ENCODE data around the gene U2AF2.

U2AF2 gene

DNA sequence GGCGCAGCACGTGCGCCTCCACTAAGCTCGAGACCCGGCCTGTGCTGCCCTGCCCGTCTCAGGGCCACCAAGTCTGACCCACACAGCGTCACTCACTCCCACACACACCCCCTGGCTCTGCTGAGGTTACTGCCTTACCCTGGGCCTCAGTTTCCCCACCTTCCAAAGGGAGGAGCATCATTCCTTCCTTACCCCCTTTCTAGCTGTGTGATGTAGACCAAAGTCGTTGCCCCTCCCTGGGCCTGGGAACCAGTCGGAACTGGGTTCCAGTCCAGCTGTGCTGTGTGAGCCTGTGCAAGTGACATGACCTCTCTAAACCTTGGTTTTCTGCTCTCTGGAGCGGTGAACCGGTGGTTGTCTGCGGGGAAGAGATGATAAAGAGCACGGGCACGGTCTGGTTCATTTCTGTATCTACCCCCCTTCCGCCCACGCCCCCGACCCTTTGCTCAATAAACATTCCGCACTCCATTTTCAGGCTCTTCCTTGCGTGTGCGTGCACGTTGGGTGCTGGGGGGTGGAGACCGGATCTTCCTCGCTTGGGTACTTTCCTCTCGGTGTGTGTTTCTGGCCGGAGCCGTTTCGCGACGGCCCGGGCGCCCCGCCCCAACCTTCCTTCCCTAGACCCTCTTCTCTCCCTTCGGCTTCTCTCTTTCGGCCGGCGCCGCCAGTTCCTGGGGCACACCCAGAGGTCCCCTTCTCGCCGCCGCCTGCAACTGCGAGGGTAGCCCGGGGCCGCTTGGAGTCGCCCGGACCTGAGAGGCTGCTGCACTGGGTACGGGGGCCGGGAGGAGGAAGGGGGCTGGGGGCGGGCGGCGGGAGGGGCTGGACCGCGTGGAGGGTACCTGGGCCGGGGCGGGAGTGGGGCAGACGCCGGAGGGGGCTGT, 11.6 kb upstream of the U2AF2 start, which contains the start of gene ZNF581:
TSS of gene ZNF581 (plus strand) at position 647 of the 884 bp plus-strand sequence. CDS start 923 bp downstream, outside the sequence.
- Mint-ChIP-seq H3K4me3 (peak within 1 kb of the TSS; percentile 87 to 99), H3K36me3 (peaks cover 41 to 74% of the 10 kb centered on the region in 2 donors), H3K27ac (peak within 1 kb of the TSS; percentile 97), H3K4me1 (peaks cover 41 to 78% of the 10 kb centered on the region in 2 donors), H3K9me3 (peaks cover 0 to 2% of the 10 kb centered on the region in 2 donors), H3K27me3 (no peaks in the 10 kb centered on the region)
- peak; percentile 55 to 63 for ATAC-seq (replicated peaks)
- DNase-seq = peak; percentile 87

DNA sequence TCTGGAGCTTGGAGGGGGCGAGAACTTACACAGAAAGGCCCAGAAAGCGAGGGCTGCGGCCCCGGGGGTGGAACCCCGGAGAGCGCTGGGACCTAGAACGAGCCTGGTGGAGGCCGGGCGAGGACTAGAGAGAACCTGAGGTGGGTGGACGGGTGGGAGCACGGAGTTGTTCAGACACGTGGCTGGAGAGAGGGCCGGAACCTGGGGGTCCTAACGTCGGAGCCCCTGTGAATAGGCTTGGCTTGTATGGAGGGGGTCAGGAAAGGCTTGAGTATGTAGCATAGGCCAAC, 11.0 kb upstream of the U2AF2 start:
- Mint-ChIP-seq H3K4me1 (peaks cover 44 to 77% of the 10 kb centered on the region in 2 donors), H3K4me3 (peak overlapping the region; percentile 87 to 99), H3K27me3 (no peaks in the 10 kb centered on the region), H3K27ac (peak overlapping the region; percentile 97), H3K9me3 (peaks cover 0 to 2% of the 10 kb centered on the region in 2 donors), H3K36me3 (peaks cover 44 to 74% of the 10 kb centered on the region in 2 donors)
- DNase-seq (no peak), ATAC-seq (replicated peaks) (no peak)

DNA sequence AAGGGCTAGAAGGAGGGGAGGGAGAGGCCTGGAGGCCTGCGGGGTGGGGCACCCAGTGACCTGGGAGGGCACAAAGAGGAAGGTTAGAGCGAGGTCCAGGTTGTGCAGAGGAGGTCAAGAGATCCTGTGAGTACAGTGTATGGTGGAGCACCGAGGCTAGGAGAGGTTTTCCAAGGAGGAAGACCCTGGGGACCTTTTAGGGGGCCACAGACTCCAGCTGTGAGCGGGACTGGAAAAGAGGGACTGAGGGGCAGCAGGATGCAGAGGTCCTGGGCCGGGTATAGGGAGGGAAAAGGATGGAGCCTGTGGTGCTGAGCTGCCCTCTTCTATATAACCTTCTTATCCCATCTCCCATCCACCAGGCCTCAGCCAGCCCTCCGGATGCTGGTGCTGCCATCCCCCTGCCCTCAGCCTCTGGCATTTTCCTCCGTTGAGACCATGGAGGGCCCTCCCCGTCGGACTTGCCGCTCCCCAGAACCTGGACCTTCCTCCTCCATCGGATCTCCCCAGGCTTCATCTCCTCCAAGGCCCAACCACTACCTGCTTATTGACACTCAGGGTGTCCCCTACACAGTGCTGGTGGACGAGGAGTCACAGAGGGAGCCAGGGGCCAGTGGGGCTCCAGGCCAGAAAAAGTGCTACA, 10.5 kb upstream of the U2AF2 start:
- Mint-ChIP-seq H3K4me1 (peaks cover 43 to 77% of the 10 kb centered on the region in 2 donors), H3K9me3 (no peaks in the 10 kb centered on the region), H3K27me3 (no peaks in the 10 kb centered on the region), H3K36me3 (peaks cover 42 to 75% of the 10 kb centered on the region in 2 donors), H3K27ac (peak overlapping the region; percentile 97), H3K4me3 (peak overlapping the region; percentile 87 to 99)
- DNase-seq (no peak), ATAC-seq (replicated peaks) (no peak)

DNA sequence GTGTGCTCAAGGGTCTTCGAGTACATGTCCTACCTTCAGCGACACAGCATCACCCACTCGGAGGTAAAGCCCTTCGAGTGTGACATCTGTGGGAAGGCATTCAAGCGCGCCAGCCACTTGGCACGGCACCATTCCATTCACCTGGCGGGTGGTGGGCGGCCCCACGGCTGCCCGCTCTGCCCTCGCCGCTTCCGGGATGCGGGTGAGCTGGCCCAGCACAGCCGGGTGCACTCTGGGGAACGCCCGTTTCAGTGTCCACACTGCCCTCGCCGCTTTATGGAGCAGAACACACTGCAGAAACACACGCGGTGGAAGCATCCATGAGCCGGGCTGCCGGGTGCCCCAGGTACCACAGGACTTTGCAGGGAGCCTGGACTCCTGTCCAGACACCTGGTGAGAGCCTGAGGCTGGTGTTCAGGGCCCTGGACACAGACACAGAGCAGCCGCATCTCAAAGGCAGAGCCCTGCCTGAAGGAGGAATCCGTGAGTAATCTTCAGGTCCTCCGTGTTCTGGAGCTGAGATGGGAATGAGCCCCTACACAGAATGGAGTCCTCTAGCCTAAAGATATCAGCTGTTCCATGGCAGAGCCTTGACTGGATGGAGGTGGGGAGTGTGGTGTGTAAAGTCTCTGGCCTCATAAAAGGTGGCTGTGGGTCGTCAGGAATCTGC, 9.9 kb upstream of the U2AF2 start:
- H3K27me3 Mint-ChIP-seq = no peaks in the 10 kb centered on the region
- H3K4me1 Mint-ChIP-seq = peaks cover 49 to 81% of the 10 kb centered on the region in 2 donors
- H3K9me3 Mint-ChIP-seq = no peaks in the 10 kb centered on the region
- peaks cover 45 to 77% of the 10 kb centered on the region in 2 donors for H3K36me3 Mint-ChIP-seq
- no peak for ATAC-seq (replicated peaks)
- no peak for DNase-seq
- peak overlapping the region; percentile 87 to 99 for H3K4me3 Mint-ChIP-seq
- peak overlapping the region; percentile 97 for H3K27ac Mint-ChIP-seq

DNA sequence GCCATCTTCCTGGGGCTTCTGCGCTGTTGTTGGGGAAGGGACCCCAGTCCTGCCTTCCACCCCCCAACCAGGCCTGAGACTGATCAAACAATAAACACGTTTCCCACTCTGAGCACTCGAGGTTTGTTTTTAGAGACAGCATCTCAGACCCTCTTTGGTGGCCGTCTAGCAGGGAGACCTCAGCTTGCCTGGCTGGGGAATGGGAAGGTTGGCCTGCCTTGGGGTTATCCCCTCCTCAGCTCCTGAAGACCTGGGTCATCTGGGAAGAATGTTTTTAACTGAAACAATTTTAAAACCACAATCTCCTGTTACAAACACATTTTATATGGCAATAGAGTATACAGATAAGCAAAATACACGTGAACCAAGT, 9.3 kb upstream of the U2AF2 start:
- Mint-ChIP-seq H3K27ac (peak overlapping the region; percentile 81), H3K36me3 (peaks cover 46 to 77% of the 10 kb centered on the region in 2 donors), H3K4me3 (peak overlapping the region; percentile 87 to 99), H3K9me3 (no peaks in the 10 kb centered on the region), H3K27me3 (no peaks in the 10 kb centered on the region), H3K4me1 (peaks cover 50 to 81% of the 10 kb centered on the region in 2 donors)
- ATAC-seq (replicated peaks) = no peak
- no peak for DNase-seq

DNA sequence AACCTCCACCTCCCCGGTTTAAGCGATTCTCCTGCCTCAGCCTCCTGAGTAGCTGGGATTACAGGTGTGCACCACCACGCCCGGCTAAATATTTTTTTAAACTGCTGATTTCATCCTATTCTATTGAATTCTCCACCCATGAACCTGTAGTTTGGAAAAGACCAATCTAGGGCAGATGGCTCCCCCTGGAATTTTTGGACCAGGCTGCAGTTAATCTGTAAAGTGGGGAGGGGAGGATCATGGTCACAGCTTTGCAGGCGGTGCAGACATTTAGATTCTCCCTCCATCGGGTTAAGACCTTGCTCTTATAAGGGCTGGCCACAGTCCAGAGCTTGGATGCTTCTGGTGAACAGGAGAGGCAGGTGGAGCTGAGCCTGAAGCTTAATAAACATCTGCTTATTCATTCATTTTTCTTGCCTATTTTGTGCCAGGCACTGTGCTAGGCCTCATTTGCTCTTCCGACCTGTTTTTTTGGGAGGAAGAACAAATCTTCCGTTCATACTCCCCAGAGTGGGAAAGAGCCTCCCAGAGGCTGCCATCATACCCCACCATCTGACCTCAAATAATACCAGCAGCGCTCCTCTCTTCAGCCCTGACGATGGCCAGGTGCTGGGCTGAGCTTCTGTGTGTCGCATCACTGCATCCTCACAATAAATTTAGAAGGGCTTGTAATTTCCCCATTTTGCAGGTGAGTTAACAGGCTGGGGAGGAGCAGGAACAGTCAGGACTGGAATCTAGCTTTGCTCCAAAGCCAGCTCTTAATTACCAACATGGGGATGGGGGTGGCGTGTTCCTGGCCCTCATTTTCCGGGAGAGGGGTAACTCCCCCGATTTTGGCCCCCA, 7.7 kb upstream of the U2AF2 start:
- ATAC-seq (replicated peaks) (peak in 1 of 2 donors; percentile 10), DNase-seq (no peak)
- H3K27ac Mint-ChIP-seq = peak overlapping the region; percentile 87
- H3K4me3 Mint-ChIP-seq = peak overlapping the region; percentile 97 to 99
- H3K27me3 Mint-ChIP-seq = no peaks in the 10 kb centered on the region
- H3K36me3 Mint-ChIP-seq = peaks cover 57 to 79% of the 10 kb centered on the region in 2 donors
- peaks cover 53 to 85% of the 10 kb centered on the region in 2 donors for H3K4me1 Mint-ChIP-seq
- H3K9me3 Mint-ChIP-seq = no peaks in the 10 kb centered on the region

DNA sequence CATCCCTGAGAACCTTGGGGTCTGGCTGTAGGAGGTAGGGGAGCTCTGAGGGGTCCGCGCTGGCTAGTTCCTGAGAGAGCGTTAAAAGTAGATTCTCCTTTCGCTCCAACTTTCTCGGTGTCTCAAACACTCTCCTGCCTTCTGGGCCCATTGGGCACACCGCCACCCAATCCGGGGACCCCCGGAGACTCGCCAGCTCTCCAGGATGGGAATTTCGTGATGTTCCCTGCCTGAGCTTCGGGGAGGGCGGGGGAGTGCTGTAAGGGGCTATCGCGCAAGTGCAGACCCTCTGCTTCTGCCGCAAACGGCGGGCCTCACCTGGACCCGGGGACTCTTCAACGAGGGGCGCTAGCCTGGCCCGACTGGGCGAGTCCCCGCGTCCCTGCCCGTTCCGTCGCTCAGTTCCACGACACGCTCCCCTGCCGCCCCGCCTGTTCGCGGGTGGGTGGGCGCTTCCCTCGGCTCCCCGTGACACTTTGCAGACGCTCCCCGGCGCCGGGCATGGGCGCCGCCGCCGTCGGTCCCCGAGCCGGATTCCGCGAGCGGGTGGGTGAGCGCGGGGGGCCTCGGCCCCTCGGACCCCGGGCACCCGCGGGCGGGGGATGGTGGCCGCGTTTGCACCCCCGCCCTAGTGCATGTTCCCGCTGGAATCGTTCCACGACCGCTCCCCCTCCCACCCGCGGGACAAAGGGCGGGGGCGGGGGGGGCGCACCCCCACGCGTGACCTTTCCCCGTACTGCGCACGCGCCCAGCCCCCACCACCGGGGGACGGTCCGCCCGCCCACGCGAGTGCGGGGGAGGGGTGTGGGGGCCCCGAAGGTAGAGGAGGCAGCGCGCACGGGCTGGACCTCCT, 6.9 kb upstream of the U2AF2 start, which contains the start of gene CCDC106:
TSS of gene CCDC106 (plus strand) at position 481 of the 853 bp plus-strand sequence. CDS start 835 bp downstream, outside the sequence.
- peak within 1 kb of the TSS; percentile 97 for H3K27ac Mint-ChIP-seq
- H3K27me3 Mint-ChIP-seq = no peaks in the 10 kb centered on the region
- H3K36me3 Mint-ChIP-seq = peaks cover 58 to 79% of the 10 kb centered on the region in 2 donors
- no peaks in the 10 kb centered on the region for H3K9me3 Mint-ChIP-seq
- peak within 1 kb of the TSS; percentile 97 to 99 for H3K4me3 Mint-ChIP-seq
- DNase-seq (peak; percentile 72), ATAC-seq (replicated peaks) (peak; percentile 16 to 37)
- H3K4me1 Mint-ChIP-seq = peaks cover 53 to 84% of the 10 kb centered on the region in 2 donors

DNA sequence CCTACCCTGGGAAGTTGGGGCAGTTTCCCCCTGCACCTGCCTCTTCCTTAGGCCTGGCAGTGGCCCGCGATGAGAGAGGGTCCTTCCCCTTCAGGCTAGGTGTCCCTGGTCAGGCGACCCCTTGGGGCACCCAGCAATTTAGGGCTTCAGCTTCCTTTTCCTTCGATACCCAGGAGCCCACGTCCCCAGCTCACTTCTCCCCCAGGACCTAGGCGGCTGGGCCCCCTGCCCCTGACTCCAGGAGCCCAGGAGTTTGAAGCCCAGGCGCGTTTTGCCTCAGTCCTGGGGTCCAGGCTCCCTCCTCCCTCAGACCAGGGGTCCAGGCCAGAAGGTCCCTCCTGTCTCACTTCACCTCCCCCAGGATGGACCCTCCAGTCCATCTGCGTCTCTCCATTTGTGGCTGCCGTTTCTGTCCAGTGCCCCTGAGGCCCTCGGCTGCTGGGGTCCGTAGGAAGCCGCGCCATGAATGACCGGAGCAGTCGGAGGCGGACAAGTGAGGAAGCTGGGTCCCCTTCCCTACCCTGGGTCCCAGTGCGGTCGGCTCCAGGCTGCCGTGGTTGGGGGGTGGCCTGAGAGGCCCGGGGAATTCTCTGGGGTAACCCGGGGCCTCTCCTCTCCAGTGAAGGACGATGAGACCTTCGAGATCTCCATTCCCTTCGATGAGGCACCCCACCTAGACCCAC, 6.1 kb upstream of the U2AF2 start:
- Mint-ChIP-seq H3K27ac (peak overlapping the region; percentile 97), H3K36me3 (peaks cover 52 to 71% of the 10 kb centered on the region in 2 donors), H3K4me1 (peaks cover 48 to 76% of the 10 kb centered on the region in 2 donors), H3K9me3 (no peaks in the 10 kb centered on the region), H3K27me3 (no peaks in the 10 kb centered on the region), H3K4me3 (peak overlapping the region; percentile 97 to 99)
- DNase-seq (no peak), ATAC-seq (replicated peaks) (no peak)

DNA sequence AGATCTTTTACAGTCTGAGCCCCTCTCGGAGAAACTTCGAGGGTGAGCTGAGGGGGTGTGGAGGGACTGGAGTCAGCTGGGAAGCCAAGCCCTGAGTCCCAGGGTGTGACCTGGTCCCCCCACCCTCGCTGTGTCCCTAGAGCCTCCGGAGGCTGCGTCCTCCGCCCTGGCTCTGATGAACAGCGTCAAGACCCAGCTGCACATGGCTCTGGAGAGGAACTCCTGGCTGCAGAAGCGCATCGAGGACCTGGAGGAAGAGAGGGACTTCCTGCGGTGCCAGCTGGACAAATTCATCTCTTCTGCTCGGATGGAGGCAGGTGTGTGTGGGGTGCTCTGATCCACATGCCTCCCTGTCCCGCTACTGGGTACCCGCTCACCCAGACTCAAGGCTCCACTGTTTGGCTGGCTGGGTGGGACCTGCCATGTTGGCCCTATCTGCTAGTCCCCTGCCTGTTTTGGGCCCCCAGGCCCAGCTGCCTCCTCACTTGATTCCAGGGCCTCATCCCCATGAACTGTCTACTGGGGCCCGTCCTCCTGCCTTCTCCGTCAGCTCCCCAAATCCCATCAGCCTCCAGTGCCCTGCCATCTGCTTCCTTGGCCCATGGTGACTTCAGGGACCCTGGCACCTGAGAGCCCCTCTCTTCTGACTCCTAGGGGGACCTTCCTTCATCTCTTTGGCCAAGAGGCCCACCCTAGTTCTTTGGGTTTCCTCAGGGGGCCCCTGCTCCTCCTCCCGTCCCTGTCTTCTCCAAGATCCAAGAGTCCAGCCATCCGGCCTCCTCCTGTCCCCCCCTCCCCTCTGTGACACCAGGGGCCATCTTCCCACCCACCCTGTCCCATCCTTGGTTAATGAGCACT, 5.3 kb upstream of the U2AF2 start:
- ATAC-seq (replicated peaks) (no peak), DNase-seq (no peak)
- Mint-ChIP-seq H3K27me3 (no peaks in the 10 kb centered on the region), H3K36me3 (peaks cover 45 to 69% of the 10 kb centered on the region in 2 donors), H3K4me3 (peak overlapping the region; percentile 97 to 99), H3K27ac (peak overlapping the region; percentile 97), H3K4me1 (peaks cover 46 to 69% of the 10 kb centered on the region in 2 donors), H3K9me3 (no peaks in the 10 kb centered on the region)

DNA sequence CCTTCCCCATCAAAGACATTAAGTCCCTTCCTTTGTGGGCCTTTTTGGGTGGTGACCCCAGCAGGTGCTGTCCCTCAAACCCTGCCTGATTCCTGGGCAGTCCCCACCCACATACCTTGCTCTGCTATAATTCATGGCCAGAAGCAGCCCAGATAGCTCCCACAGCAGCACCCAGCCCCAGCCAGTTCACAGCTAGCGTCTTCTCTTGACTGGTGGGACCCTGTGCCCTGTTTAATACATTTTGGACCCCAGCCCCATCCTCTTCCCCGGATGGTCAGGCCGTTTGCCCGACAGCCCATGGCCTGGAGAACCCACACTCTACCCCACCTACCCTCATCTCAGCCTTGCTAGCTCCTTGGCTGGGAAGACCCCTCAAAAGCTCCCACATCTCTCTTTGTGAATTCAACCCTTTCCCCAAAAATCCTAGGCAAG, 4.7 kb upstream of the U2AF2 start:
- Mint-ChIP-seq H3K36me3 (peaks cover 39 to 64% of the 10 kb centered on the region in 2 donors), H3K4me3 (peak overlapping the region; percentile 97 to 99), H3K27me3 (no peaks in the 10 kb centered on the region), H3K4me1 (peaks cover 43 to 62% of the 10 kb centered on the region in 2 donors), H3K27ac (peak overlapping the region; percentile 97), H3K9me3 (no peaks in the 10 kb centered on the region)
- DNase-seq = peak; percentile 65
- peak; percentile 19 to 27 for ATAC-seq (replicated peaks)

DNA sequence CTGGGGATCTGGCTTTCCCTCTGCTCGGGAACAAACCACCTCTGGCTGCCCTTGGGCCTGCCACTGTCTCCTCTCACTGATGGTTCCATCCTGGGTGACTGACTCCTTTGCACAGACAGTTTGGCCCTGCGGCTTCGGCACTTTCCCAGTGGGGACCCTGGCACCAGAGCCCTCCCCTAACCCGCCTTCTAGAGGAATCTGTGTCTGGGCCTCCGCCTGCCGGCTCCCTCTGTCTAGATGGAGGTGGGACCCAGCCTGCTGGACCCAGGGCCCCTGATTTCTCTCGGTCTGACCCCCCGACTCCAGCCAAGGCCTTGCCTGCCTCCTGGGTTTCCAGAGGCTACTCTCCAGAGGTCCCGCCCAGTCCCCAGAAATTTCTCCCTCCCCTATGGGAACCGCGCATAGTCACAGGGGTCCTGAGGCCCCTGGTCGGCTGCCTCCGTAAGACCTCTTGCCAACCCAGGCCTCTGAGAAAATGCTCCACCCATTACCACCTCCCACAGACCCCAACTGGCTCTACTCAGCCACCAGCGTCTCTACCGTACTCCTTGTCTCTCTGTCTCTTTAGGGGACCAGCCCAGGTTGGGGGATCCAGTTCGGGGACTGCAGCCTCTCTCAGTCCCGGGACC, 4.1 kb upstream of the U2AF2 start:
- Mint-ChIP-seq H3K9me3 (no peaks in the 10 kb centered on the region), H3K27me3 (no peaks in the 10 kb centered on the region), H3K36me3 (peaks cover 42 to 62% of the 10 kb centered on the region in 2 donors), H3K4me1 (peaks cover 38 to 57% of the 10 kb centered on the region in 2 donors), H3K27ac (peak overlapping the region; percentile 97), H3K4me3 (peak overlapping the region; percentile 97 to 99)
- DNase-seq (no peak), ATAC-seq (replicated peaks) (no peak)

Measured in stimulated activated naive B cell treated with anti-CD40 and anti-IgM and Interleukin-4, amounts not matched to agents 10 μg/mL and 1 μg/mL and 100 μg/mL, for 72 hours (primary cell).